GM19240 (cell line): ENCODE data around the gene PPP1CC.

Source experiments
- DNase-seq: peaks from one replicate; pipeline ENCODE4 v3.0.0; 2011; ENCODE audit warnings: low spot score; ENCODE audit not compliant: insufficient read length

The PPP1CC gene

GRCh38 chr12:110687396-110688169, 55.1 kb downstream of the PPP1CC start:
- no peak for DNase-seq

GRCh38 chr12:110686294-110686903, 56.3 kb downstream of the PPP1CC start:
- DNase-seq = no peak

GRCh38 chr12:110684312-110684836, 58.3 kb downstream of the PPP1CC start:
- no peak for DNase-seq

- DNase-seq = no peak
These were observed 58.8 kb downstream of the PPP1CC start for GRCh38 chr12:110683888-110684287.

GRCh38 chr12:110680032-110680431, 62.7 kb downstream of the PPP1CC start:
- no peak for DNase-seq

- DNase-seq = no peak
These were observed 63.5 kb downstream of the PPP1CC start for GRCh38 chr12:110679201-110679600.

GRCh38 chr12:110677982-110678381, 64.7 kb downstream of the PPP1CC start:
- DNase-seq = no peak

GRCh38 chr12:110677206-110677911, 65.3 kb downstream of the PPP1CC start:
- no peak for DNase-seq

- DNase-seq = no peak
These were observed 66.5 kb downstream of the PPP1CC start for GRCh38 chr12:110676171-110676570.

GRCh38 chr12:110670161-110670701, 72.5 kb downstream of the PPP1CC start:
- no peak for DNase-seq
